Kidney epithelial cell (primary cell): ENCODE measurements around the gene PRR14L. TPM values are rescaled to one million over a fixed set of nuclear protein-coding genes. Genes with fewer than 3 reads are reported as not detected.
"Not testable (repeated sequence)": the region's sequence is repeated elsewhere in the genome, so short reads cannot be mapped to it uniquely, and the experiment has no call there.

Experiments
- DNase-seq: peaks from one replicate; pipeline ENCODE4 v3.0.0-alpha.2; 2010; ENCODE audit warnings: low read depth
- H3K27me3 ChIP-seq: 2 replicates; pipeline ENCODE4 v1.6.0; 2011; ENCODE audit warnings: low read length; ENCODE audit not compliant: control insufficient read depth, insufficient read depth
- H3K36me3 ChIP-seq: 2 replicates; pipeline ENCODE4 v1.5.1; 2011; ENCODE audit warnings: low read length; ENCODE audit not compliant: control insufficient read depth, insufficient read depth
- H3K4me3 ChIP-seq: 2 replicates; pipeline ENCODE4 v1.5.1; 2011; ENCODE audit warnings: low read depth, mild to moderate bottlenecking, control low read depth, low read length
- CTCF ChIP-seq: IDR thresholded peaks from 2 replicates; pipeline ENCODE4 v1.5.1; 2011; ENCODE audit warnings: mild to moderate bottlenecking, moderate library complexity, low read length, control low read depth, inconsistent platforms; ENCODE audit not compliant: insufficient read depth, poor library complexity, severe bottlenecking
- total RNA-seq: library from RNA; depleted of rRNA; stranded (reverse); fragments of >200 nt; gene quantifications from 2 replicates; pipeline ENCODE4 v1.2.3, GENCODE V29; 2015

The PRR14L gene
- total RNA-seq, 1 donor from 2014 or later: 23.6 TPM

- TF ChIP-seq CTCF: no peak
Measured at GRCh38 chr22:31682751-31683150, 67.2 kb downstream of the PRR14L start.

GRCh38 chr22:31681349-31682345, 68.3 kb downstream of the PRR14L start:
- H3K36me3 ChIP-seq: peaks cover 2% of the 10 kb centered on the region
- TF ChIP-seq CTCF: no peak
- H3K4me3 ChIP-seq: no peak overlapping the region
- no peak for DNase-seq
- H3K27me3 ChIP-seq: no peaks in the 10 kb centered on the region

More at GRCh38 chr22:31682751-31683150, 67.2 kb downstream of the PRR14L start:
- DNase-seq: no peak
- no peaks in the 10 kb centered on the region for H3K27me3 ChIP-seq
- H3K4me3 ChIP-seq: no peak overlapping the region
- peaks cover 2% of the 10 kb centered on the region for H3K36me3 ChIP-seq

GRCh38 chr22:31680861-31681341, 69.0 kb downstream of the PRR14L start:
- TF ChIP-seq CTCF: no peak
- peaks cover 2% of the 10 kb centered on the region for H3K36me3 ChIP-seq

GRCh38 chr22:31678748-31679147, 71.2 kb downstream of the PRR14L start:
- Histone ChIP-seq H3K4me3 (no peak overlapping the region), H3K36me3 (no peaks in the 10 kb centered on the region), H3K27me3 (no peaks in the 10 kb centered on the region)
- no peak for TF ChIP-seq CTCF
- no peak for DNase-seq

More at GRCh38 chr22:31680861-31681341, 69.0 kb downstream of the PRR14L start:
- no peak for DNase-seq
- Histone ChIP-seq H3K4me3 (no peak overlapping the region), H3K27me3 (no peaks in the 10 kb centered on the region)

- DNase-seq: peak; percentile 86
- Histone ChIP-seq H3K36me3 (no peaks in the 10 kb centered on the region), H3K27me3 (no peaks in the 10 kb centered on the region), H3K4me3 (peak overlapping the region; percentile 42)
- no peak for TF ChIP-seq CTCF
Measured at GRCh38 chr22:31676700-31677099, 73.2 kb downstream of the PRR14L start.

GRCh38 chr22:31674219-31674618, 75.7 kb downstream of the PRR14L start:
- H3K27me3 ChIP-seq, H3K36me3 ChIP-seq, H3K4me3 ChIP-seq, DNase-seq: not testable (repeated sequence)

GRCh38 chr22:31668849-31669248, 81.1 kb downstream of the PRR14L start:
- H3K27me3 ChIP-seq, H3K36me3 ChIP-seq, H3K4me3 ChIP-seq, DNase-seq: not testable (repeated sequence)
